ENCODE measurements around the gene ZFP36L2. TPM values are rescaled to one million over a fixed set of nuclear protein-coding genes. Genes with fewer than 3 reads are reported as not detected.

The ZFP36L2 gene
- total RNA-seq, 1 donor from 2014 or later = 98.3 TPM

DNA sequence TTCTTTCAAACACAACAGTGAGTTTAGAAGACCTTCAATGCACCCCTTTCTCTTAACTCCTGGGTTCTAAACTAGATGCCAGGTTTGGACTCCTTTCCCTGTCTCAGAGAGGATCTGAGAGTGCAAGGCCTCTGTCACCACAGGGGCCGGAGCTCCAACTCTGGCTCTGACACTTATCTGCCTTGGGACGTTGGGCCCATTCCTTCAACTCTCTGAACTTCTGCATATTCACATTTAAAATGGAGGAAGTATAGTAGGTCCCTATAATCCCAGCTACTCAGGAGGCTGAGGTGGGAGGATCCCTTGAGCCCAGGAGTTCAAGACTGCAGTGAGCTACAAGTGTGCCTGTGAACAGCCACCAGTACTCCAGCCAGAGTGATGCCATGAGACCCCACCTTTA lies 44.1 kb upstream of the ZFP36L2 start:
- no peak for DNase-seq (ENCODE audit: low spot score in 2 of 2, unreplicated experiment in 2 of 2)
- Mint-ChIP-seq H3K4me3 (no peak overlapping the region), H3K9me3 (no peaks in the 10 kb centered on the region), H3K4me1 (peaks cover 39% of the 10 kb centered on the region), H3K27ac (no peak overlapping the region), H3K36me3 (peaks cover 10% of the 10 kb centered on the region), H3K27me3 (ENCODE audit: low read depth) (no peaks in the 10 kb centered on the region)
- TF ChIP-seq, protein P1, sequence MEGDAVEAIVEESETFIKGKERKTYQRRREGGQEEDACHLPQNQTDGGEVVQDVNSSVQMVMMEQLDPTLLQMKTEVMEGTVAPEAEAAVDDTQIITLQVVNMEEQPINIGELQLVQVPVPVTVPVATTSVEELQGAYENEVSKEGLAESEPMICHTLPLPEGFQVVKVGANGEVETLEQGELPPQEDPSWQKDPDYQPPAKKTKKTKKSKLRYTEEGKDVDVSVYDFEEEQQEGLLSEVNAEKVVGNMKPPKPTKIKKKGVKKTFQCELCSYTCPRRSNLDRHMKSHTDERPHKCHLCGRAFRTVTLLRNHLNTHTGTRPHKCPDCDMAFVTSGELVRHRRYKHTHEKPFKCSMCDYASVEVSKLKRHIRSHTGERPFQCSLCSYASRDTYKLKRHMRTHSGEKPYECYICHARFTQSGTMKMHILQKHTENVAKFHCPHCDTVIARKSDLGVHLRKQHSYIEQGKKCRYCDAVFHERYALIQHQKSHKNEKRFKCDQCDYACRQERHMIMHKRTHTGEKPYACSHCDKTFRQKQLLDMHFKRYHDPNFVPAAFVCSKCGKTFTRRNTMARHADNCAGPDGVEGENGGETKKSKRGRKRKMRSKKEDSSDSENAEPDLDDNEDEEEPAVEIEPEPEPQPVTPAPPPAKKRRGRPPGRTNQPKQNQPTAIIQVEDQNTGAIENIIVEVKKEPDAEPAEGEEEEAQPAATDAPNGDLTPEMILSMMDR (IDR thresholded peaks at IDR 0.05; ENCODE audit: unreplicated experiment) = no peak

GRCh38 chr2:43269706-43270105 lies 43.3 kb upstream of the ZFP36L2 start:
- Mint-ChIP-seq H3K27me3 (ENCODE audit: low read depth) (no peaks in the 10 kb centered on the region), H3K36me3 (peaks cover 10% of the 10 kb centered on the region), H3K4me1 (peaks cover 46% of the 10 kb centered on the region), H3K4me3 (no peak overlapping the region), H3K9me3 (no peaks in the 10 kb centered on the region), H3K27ac (peak overlapping the region; percentile 39)
- DNase-seq (ENCODE audit: low spot score in 2 of 2, unreplicated experiment in 2 of 2) = no peak
- TF ChIP-seq, protein P1 (IDR thresholded peaks at IDR 0.05; ENCODE audit: unreplicated experiment) = no peak

DNA sequence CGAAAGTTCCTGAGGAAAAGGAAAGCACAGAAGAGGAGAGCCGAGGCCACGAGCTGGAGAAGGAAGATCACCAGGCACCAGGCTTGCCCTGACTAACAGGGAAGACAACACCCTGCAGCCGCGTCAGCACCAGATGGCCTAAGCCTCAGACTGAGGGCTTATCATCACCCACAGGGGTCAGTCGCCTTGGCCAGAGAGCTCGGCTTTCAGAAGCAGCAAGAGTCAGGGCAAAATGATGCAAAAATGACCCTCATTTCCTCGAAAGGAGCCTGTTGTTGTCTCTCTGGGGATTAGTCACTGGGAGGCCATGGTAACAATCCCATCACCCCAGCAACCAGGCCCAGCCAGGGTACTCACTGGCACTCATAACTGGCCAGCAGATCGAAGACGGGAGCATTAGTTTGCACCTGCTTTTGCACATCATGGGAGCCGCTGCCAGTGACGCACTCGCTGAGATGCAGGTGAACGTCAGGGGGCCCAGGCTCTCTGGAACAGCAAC lies 42.7 kb upstream of the ZFP36L2 start:
- Mint-ChIP-seq H3K4me3 (no peak overlapping the region), H3K4me1 (peaks cover 45% of the 10 kb centered on the region)
- DNase-seq (ENCODE audit: low spot score in 2 of 2, unreplicated experiment in 2 of 2) = no peak

GRCh38 chr2:43268066-43268953 lies 41.9 kb upstream of the ZFP36L2 start:
- Mint-ChIP-seq H3K9me3 (no peaks in the 10 kb centered on the region), H3K4me1 (peaks cover 50% of the 10 kb centered on the region), H3K36me3 (peaks cover 10% of the 10 kb centered on the region), H3K4me3 (no peak overlapping the region), H3K27me3 (ENCODE audit: low read depth) (no peaks in the 10 kb centered on the region), H3K27ac (no peak overlapping the region)
- DNase-seq (ENCODE audit: low spot score in 2 of 2, unreplicated experiment in 2 of 2) = no peak
- TF ChIP-seq, protein P1 (IDR thresholded peaks at IDR 0.05; ENCODE audit: unreplicated experiment) = no peak

More for the DNA sequence above, 42.7 kb upstream of the ZFP36L2 start:
- Mint-ChIP-seq H3K27me3 (ENCODE audit: low read depth) (no peaks in the 10 kb centered on the region), H3K27ac (peak overlapping the region; percentile 26), H3K36me3 (peaks cover 10% of the 10 kb centered on the region), H3K9me3 (no peaks in the 10 kb centered on the region)
- TF ChIP-seq, protein P1 (IDR thresholded peaks at IDR 0.05; ENCODE audit: unreplicated experiment) = no peak

DNA sequence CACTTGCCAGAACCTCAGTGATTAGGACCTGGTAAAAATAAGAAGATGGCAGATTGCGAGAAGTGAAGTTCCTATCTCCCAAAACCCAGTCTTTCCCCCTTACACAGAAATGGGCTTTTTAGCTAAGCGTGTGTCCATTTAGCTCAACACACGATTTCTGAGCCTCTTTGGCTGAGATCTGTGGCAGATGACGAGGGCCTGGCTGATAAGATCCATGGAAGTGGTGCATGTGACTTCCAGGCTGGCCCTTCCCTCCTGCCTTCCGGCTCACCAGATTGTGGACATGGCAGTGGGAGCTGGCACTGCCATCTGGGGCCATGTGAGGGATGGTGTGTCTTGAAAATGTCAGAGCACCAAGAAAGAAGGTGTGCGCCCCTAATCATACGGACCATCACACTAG lies 41.0 kb upstream of the ZFP36L2 start:
- H3K4me1 Mint-ChIP-seq = peaks cover 50% of the 10 kb centered on the region
- TF ChIP-seq, protein P1 (IDR thresholded peaks at IDR 0.05; ENCODE audit: unreplicated experiment) = no peak
- H3K9me3 Mint-ChIP-seq = no peaks in the 10 kb centered on the region
- peaks cover 10% of the 10 kb centered on the region for H3K36me3 Mint-ChIP-seq
- no peaks in the 10 kb centered on the region for H3K27me3 Mint-ChIP-seq (ENCODE audit: low read depth)
- no peak overlapping the region for H3K27ac Mint-ChIP-seq
- H3K4me3 Mint-ChIP-seq = no peak overlapping the region
- no peak for DNase-seq (ENCODE audit: low spot score in 2 of 2, unreplicated experiment in 2 of 2)

All from mesothelial cell of epicardium (in vitro differentiated cells).